OCI-M1 (cell line): Measurements from ENCODE around the gene KCNMA1.
A peak's percentile ranks its signal among the peaks of the same experiment; 100 is the strongest.

Experiments used
- DNase-seq: peaks from one replicate; lab custom pipeline; 2025; lab: John Stamatoyannopoulos, UW

KCNMA1 gene

DNA sequence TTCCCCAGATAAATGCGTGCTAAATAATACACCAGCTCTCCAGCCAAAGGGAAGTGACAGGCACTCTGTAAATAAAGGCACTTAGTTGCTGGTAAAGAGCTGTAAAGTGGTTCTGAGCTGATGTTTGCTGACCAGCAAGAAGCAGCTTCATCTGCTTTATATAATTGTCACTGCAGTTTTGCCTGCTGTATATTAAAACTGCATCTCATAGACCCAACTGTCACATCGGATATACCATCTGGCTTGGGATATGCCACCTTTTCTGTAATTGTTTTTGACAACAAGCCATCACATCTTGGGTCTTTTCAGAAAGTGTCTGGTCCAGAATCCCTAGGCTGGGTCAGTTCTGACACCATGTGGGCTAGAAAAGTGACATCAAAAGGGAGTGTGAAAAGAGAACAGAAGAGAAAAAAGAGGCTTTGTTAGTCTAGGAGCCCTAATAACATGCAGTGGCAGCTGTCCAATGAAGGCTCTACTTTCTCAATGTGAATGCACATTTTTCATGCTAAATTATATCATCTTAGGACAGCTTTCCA is 697.6 kb downstream of the KCNMA1 start:
- no peak for DNase-seq

- DNase-seq = no peak
Observed at GRCh38 chr10:76937181-76937600, 700.4 kb downstream of the KCNMA1 start.

DNA sequence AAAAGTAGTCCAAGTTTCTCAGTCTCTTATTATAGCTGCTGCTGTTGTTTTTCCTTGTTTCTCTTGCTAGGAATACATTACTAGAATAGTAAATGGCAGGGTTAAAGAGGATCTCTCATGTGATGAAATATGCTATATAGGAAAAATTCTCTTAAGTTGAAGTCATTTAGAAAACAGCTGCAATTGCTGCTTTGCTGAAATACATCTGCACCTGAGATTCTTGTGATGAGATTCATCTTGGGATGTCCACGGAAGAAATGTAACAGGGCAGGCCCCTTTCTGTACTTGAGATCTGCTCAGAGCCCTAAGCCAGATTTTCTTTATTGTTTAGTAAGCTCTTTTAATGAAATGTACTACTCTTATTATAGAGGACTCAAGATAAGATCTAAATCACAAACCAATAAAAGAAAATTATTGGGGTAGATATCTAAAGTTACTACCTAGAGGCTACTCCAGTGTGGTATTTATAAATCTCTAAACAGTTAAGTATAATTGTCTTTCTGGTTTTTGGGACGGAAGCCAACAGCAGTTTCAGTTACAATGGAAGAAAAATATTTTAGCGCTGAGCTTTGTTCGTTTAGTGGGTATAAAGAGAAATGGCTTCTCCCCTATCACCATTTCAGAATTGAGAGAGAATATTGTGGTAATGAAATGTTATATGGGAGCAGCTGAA is 701.5 kb downstream of the KCNMA1 start:
- DNase-seq = no peak

GRCh38 chr10:76928565-76928964 is 709.0 kb downstream of the KCNMA1 start:
- DNase-seq = no peak

DNA sequence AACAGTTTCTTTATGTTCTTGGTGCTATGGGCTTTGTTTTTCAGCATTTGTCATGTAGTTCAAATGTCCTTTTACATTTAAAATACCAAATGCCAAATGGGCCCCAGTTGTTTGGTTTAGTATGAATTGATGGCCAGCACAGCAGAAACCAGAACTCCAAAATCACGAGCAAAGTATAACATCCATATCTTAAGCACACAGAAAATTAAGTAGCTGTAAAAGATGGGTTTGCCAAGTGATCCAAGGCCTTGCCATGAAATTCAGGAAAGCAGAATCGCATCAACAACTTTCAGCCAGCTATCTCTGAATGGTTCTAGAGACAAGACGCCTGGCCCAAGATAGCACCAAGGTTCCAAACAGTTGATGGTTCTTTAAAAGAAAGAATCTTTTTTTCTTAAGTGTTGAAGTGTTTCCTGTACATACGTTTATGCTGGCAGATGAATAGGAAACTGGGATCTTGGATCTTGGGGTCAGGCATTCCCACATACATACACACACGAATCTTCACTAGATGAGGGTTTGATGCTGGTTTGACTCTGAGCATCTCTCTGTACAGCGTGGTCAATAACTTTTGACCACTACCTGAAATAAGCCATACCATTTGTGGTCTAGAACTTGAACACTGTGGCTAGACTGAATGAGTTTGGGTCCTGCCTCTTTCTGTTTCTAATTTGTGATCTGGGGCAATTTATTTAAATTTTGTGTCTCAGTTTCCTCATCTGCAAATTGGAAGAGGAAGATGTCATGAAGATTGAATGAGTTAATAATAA is 711.8 kb downstream of the KCNMA1 start:
- DNase-seq = no peak

GRCh38 chr10:76922666-76923065 is 714.9 kb downstream of the KCNMA1 start:
- no peak for DNase-seq

DNA sequence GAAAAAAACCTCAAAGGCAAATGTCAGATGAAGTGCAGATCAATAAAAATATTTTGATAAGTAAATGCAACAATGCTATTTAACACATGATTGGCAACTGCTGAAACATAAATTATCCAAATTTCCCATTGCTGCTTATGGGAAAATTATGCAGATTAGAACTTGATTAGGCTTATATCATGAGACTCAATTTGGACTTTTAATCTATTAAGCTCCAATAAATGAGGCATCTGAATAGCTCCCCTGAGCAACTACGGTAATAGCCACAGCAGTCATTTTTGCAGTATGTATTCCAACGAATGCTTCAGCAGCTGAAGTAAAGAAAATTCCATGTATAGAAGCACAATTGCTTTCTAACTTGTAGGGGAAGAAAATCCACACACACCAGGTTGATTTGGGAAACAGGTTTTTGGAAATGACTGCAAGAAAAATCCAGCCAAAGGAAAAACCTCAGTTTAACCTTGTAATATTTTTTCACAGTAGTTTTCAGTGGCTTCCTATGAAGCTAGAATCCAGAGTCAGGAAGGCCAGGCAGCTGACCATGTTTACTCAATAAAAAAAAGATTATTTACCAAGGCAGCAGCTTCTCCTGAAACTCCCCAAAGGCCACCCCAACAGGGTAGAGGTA is 716.1 kb downstream of the KCNMA1 start:
- DNase-seq = no peak

GRCh38 chr10:76920581-76920980 is 717.0 kb downstream of the KCNMA1 start:
- DNase-seq = no peak

DNA sequence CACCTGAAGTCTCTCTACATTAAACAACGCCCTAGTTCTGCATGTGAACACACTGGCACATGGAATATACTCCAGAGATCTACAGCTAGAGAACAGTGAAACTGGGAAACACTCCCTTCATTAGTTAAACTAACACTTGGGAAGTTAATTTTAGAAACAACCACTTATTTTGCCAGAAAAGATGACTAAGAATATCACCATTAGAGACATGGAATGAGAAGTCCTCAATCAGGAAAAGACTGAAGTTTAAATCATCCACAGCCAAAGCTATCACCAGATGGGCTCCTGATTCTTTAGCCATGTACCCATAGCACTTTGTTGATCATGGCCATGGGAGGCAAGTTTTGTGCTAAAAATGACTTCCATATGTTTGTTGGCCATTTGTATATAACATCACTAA is 719.5 kb downstream of the KCNMA1 start:
- DNase-seq = no peak

GRCh38 chr10:76917071-76917470 is 720.5 kb downstream of the KCNMA1 start:
- DNase-seq = no peak

GRCh38 chr10:76916536-76916935 is 721.1 kb downstream of the KCNMA1 start:
- no peak for DNase-seq

DNA sequence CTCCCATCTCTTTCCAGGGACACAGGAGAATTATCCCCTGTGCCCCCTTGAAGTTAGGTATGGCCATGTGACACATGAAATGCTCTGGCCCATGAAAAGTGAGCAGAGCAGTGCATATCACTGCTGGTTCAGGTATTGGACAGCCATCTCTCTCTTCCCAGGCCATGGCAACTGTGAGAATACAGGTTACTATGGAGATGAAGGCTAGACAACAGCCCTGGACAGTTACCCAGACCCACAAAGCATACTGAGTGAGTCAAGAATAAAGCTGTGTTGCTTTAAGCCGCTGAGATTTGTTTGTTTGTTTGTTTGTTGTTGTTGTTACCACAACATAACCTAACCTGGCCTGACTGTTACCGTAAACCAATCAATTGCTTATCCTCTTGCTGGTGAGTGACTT is 722.3 kb downstream of the KCNMA1 start:
- DNase-seq = no peak

GRCh38 chr10:76911184-76911583 is 726.4 kb downstream of the KCNMA1 start:
- no peak for DNase-seq

DNA sequence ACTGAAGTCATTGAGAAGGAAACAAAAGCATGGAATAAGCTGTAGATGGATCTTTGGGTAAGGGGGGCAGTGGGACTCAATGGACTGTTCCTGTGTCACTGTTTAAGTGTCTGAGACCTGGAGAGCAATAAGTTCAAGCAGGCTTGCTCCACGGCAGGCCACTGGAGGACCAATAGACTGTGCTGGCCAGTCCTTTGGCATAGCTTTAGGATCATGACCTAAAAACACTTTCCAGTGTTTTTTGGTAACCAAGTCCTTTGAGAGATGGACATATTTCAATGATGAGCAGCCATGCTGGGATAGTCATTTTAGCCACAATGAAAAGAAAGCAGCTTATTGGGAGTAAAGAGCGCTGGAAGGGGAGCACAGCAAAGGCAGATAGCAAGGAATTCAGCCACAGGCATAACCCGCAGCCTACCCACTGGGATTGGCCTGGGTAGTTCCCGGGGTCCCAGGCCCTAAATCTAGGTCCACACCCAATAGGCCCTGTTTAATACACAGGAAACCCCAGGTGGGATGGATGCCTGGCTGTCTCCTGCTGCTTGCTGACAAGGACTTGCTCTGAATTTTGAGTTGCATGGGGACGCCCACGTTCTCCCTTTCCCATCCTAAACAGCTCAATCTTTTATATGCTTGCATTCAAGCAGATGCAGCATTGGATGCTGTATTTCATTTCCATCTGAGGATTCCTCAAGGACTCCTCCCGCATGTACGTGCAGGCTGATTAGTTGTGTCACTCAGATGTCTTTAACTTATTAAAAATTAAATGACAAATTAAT is 727.2 kb downstream of the KCNMA1 start:
- no peak for DNase-seq

DNA sequence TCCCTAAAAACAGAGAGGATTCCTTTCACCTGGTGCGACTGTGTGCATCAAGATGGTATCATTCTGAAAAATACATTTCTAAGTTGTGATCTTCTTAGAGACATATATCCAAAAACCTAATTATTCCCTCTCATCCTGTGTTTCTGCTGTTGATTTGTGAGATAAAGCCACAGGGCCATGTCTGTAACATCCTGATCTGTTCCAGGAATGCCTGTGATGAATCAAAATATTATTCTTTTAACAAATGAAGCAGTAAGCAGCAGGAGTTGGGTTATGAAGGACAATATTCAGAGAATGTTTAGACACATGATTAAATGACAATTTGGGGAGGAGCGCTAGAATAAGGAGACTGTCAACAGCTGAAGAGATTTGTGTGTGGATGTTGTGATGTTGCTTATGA is 731.4 kb downstream of the KCNMA1 start:
- no peak for DNase-seq

- no peak for DNase-seq
Observed at GRCh38 chr10:76905251-76905650, 732.4 kb downstream of the KCNMA1 start.

DNA sequence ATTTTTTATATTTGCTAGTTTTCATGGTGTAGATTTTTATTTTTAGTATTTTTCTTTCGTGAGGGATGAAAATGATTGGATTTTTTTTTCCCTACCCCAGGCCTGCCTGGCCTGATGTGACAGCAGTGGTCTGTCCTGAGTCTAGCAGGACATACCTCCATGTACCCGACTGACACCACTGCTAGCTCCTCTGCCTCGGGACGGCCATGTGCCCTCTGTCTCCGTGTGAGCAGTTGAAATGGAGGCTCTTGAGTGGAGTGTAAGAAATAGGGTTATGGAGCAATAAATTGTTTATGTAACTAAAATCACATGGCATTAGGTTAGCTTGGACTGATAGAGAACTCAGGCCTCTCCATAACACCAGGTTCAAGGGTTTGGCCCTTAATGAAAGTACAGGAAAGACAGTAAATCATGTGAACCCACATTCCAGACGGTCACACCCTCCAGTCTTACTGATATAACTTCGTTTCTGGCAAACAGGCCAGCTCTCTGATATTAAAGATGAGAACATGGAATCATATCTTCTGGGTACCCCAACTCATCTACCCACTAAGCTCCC is 734.1 kb downstream of the KCNMA1 start:
- no peak for DNase-seq

DNA sequence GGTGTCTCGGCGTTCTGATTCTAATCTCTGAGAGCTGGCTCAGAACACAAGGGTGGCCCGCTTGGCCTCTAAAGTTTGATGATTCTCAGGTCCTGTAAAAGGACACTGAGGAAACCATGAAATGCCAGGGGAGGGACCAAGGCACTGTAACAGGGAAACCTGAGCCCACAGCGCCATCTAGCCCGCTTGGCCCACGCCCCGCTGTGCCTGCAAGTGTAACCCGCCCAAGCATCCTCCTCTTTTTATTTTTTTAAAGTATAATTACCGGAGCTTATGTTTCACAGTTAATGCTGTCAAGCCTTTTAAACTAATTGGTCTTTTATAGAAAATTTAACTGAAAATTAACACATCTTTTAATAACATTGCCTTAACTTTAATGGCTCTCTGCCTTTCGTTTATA is 734.7 kb downstream of the KCNMA1 start:
- peak; percentile 11 for DNase-seq

- no peak for DNase-seq
Observed at GRCh38 chr10:76901701-76902100, 735.9 kb downstream of the KCNMA1 start.

GRCh38 chr10:76899490-76899889 is 738.1 kb downstream of the KCNMA1 start:
- no peak for DNase-seq

DNA sequence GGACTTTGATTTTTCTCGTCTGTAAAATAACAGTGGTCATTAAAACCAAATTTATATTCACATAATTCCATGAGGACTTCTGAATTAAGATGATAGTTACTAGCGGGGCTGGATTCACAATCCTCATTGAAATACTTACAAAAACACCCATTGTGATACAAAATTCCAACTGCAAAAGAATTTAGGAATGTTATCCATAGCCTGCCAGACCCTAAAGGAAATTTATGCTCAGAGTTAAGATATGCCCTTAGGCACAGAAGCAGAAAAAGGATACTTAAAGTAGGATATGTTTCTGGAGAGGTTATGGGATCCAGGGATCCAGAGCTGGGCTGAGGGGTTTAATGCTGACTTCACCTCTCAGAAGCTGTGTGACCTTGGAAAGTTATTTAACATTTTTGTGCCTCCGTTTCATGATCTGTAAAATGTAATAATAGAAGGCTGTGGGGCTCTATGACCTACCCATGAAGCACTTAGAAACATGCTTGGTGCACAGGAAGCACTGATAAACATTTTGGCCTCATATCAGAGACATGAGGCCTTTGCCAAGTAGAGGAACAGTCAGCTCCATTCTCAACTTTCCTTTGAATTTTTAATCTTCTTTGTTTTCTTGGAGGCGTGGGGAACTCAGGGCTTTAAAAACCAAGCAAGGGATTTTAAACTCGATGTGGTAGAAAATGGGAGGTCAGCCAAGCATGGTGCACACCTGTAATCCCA is 744.7 kb downstream of the KCNMA1 start:
- no peak for DNase-seq
